Trophoblast cell (in vitro differentiated cells and primary cell): ENCODE results near the gene SEMA6A.

Source experiments
- DNase-seq, 2 donors: peaks; one replicate each; pipeline ENCODE4 v3.0.0-alpha.2; 2016
- H2AFZ ChIP-seq: 2 replicates; pipeline ENCODE4 v1.6.1; 2013; ENCODE audit warnings: low read length, moderate library complexity, mild to moderate bottlenecking; ENCODE audit not compliant: insufficient read depth, poor library complexity
- H2AK5ac ChIP-seq: 2 replicates; pipeline ENCODE4 v1.6.1; 2013; ENCODE audit warnings: mild to moderate bottlenecking, low read length
- H2BK120ac ChIP-seq: 2 replicates; pipeline ENCODE4 v1.6.1; 2013; ENCODE audit warnings: low read length, mild to moderate bottlenecking, moderate library complexity; ENCODE audit not compliant: insufficient read depth, poor library complexity
- H2BK12ac ChIP-seq: 2 replicates; pipeline ENCODE4 v1.6.1; 2013; ENCODE audit warnings: mild to moderate bottlenecking, low read length, moderate library complexity
- H2BK5ac ChIP-seq: 2 replicates; pipeline ENCODE4 v1.6.1; 2013; ENCODE audit warnings: low read length, low read depth, moderate library complexity, mild to moderate bottlenecking; ENCODE audit not compliant: poor library complexity
- H3K14ac ChIP-seq: 2 replicates; pipeline ENCODE4 v1.6.1; 2013; ENCODE audit warnings: mild to moderate bottlenecking, low read length
- H3K18ac ChIP-seq: 2 replicates; pipeline ENCODE4 v1.6.1; 2013; ENCODE audit warnings: mild to moderate bottlenecking, low read length
- H3K23ac ChIP-seq: 2 replicates; pipeline ENCODE4 v1.6.1; 2013; ENCODE audit warnings: low read length
- H3K27ac ChIP-seq: 2 replicates; pipeline ENCODE4 v1.5.1; 2013; ENCODE audit warnings: low read depth, mild to moderate bottlenecking, inconsistent platforms, low read length, moderate library complexity
- H3K27me3 ChIP-seq: 2 replicates; pipeline ENCODE4 v1.6.1; 2013; ENCODE audit warnings: inconsistent platforms, mild to moderate bottlenecking, low read length, moderate library complexity; ENCODE audit not compliant: insufficient read depth
- H3K36me3 ChIP-seq, 2 experiments: 1 replicate in 1 of 2; 2 replicates in 1 of 2; pipeline ENCODE4 v1.6.1; 2013; ENCODE audit warnings: low read length in 2 of 2, mild to moderate bottlenecking in 2 of 2, moderate library complexity in 1 of 2; ENCODE audit not compliant: insufficient read depth in 2 of 2, control insufficient read depth in 1 of 2
- H3K4ac ChIP-seq: 2 replicates; pipeline ENCODE4 v1.6.1; 2013; ENCODE audit warnings: low read depth, mild to moderate bottlenecking, low read length, moderate library complexity
- H3K4me1 ChIP-seq, 2 experiments: 1 replicate in 1 of 2; 2 replicates in 1 of 2; pipeline ENCODE4 v1.6.1; 2013; ENCODE audit warnings: low read length in 2 of 2, mild to moderate bottlenecking in 2 of 2, moderate library complexity in 1 of 2; ENCODE audit not compliant: insufficient read depth in 2 of 2, control insufficient read depth in 1 of 2
- H3K4me2 ChIP-seq: 2 replicates; pipeline ENCODE4 v1.6.1; 2013; ENCODE audit warnings: inconsistent platforms, mild to moderate bottlenecking, low read length, moderate library complexity
- H3K4me3 ChIP-seq: 2 replicates; pipeline ENCODE4 v1.5.1; 2013; ENCODE audit warnings: mild to moderate bottlenecking, low read depth, low read length, inconsistent platforms
- H3K79me1 ChIP-seq: one replicate; pipeline ENCODE4 v1.6.1; 2013; ENCODE audit warnings: low read length
- H3K79me2 ChIP-seq: 2 replicates; pipeline ENCODE4 v1.6.1; 2013; ENCODE audit warnings: low read length, mild to moderate bottlenecking; ENCODE audit not compliant: control insufficient read depth, insufficient read depth, poor library complexity
- H3K9ac ChIP-seq: 2 replicates; pipeline ENCODE4 v1.6.1; 2013; ENCODE audit warnings: mild to moderate bottlenecking, low read length
- H3K9me3 ChIP-seq: 2 replicates; pipeline ENCODE4 v1.6.1; 2013; ENCODE audit warnings: low read depth, mild to moderate bottlenecking, control low read depth, inconsistent platforms, low read length; ENCODE audit not compliant: insufficient read depth
- H4K12ac ChIP-seq: 2 replicates; pipeline ENCODE4 v1.6.1; 2013; ENCODE audit warnings: low read depth, mild to moderate bottlenecking, low read length, moderate library complexity
- H4K8ac ChIP-seq: 2 replicates; pipeline ENCODE4 v1.6.1; 2013; ENCODE audit warnings: low read depth, mild to moderate bottlenecking, low read length, moderate library complexity
- H4K91ac ChIP-seq: one replicate; pipeline ENCODE4 v1.6.1; 2013; ENCODE audit warnings: low read depth, mild to moderate bottlenecking, low read length, moderate library complexity
- WGBS: extraction: QIAGEN DNeasy Blood & Tissue Kit; methylation state at CpG from one replicate; pipeline ENCODE4 v1.1.7; 2013; ENCODE audit warnings: missing lambda C conversion rate; ENCODE audit not compliant: insufficient read length, insufficient coverage; ENCODE audit errors: extremely low coverage; 5-methylcytosine and 5-hydroxymethylcytosine counted together

The SEMA6A gene

DNA sequence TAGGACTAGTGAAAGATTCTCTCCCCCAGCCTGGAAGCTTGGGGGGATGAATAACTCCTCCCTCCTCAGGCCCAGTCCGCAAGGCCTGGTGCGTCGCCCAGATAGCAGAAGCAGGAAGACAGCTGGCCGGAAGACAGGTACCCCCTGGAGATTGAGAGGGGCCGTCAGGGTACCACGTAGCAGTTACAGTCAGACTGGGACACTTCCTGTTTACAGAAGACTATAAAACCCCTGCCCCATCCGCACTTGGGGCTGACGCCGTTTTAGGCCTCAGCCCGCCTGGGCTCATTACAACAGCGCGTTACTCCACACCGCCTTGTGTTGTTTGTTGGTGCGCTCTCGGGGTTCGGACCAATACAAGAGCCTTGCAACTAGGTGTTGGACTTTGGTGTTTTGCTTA, 15.4 kb downstream of the SEMA6A start:
- Histone ChIP-seq H2BK120ac (no peak overlapping the region), H4K8ac (no peak overlapping the region), H3K36me3 (peaks cover 5 to 10% of the 10 kb centered on the region in 2 experiments), H4K12ac (no peak overlapping the region), H3K79me2 (peaks cover 26% of the 10 kb centered on the region), H3K4ac (peak overlapping the region; percentile 85), H3K23ac (peak overlapping the region; percentile 83), H3K4me3 (no peak overlapping the region), H3K9me3 (no peaks in the 10 kb centered on the region), H3K79me1 (no peaks in the 10 kb centered on the region), H3K9ac (no peak overlapping the region), H3K4me2 (no peak overlapping the region), H3K27ac (no peak overlapping the region), H2AFZ (no peak overlapping the region), H2BK12ac (no peak overlapping the region), H3K4me1 (peaks cover 9 to 13% of the 10 kb centered on the region in 2 experiments), H4K91ac (no peak overlapping the region), H2AK5ac (no peak overlapping the region), H3K14ac (no peak overlapping the region), H2BK5ac (no peak overlapping the region), H3K18ac (no peak overlapping the region), H3K27me3 (no peaks in the 10 kb centered on the region)
- no CpG with 5 or more reads among the region's 16 CpGs for WGBS
- no peak for DNase-seq

DNA sequence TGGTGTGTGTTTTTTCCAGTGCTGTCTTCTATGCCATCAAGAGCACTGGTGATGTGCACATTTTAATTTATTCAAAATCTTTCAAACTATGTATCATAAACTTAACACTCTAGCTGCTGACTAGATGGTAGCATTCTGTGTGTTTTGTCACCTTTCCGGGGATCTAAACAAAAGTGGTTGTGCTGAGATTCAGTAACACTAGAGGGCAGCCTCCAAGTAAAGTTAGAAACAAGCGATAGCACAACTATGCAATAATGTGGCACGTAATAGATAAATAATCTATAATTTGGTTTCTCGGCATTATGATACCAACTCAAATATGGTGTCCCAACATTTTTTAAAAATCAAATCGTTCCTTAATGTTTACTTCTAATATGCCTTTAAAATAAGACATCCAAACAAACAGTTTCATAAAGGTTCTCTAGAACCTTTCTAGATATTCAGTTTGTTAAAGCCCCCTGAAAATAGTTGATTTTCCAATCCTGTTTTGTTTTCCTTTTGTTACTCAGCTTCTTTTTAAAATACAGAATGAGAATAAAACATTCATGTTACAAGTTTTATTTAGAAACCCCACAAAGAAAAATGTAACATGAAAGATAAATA, 16.9 kb downstream of the SEMA6A start:
- no peak overlapping the region for H3K4me3 ChIP-seq
- peak overlapping the region; percentile 66 for H3K4ac ChIP-seq
- no peak overlapping the region for H4K12ac ChIP-seq
- H3K4me1 ChIP-seq = peaks cover 9 to 13% of the 10 kb centered on the region in 2 experiments
- no peak overlapping the region for H3K14ac ChIP-seq
- H2AFZ ChIP-seq = no peak overlapping the region
- no peak overlapping the region for H2BK120ac ChIP-seq
- no peaks in the 10 kb centered on the region for H3K9me3 ChIP-seq
- no peak overlapping the region for H4K91ac ChIP-seq
- H3K27ac ChIP-seq = no peak overlapping the region
- DNase-seq = peak in 1 of 2 donors; percentile 53
- no peak overlapping the region for H2BK5ac ChIP-seq
- H3K18ac ChIP-seq = no peak overlapping the region
- H2BK12ac ChIP-seq = no peak overlapping the region
- H3K36me3 ChIP-seq = peaks cover 5 to 9% of the 10 kb centered on the region in 2 experiments
- H4K8ac ChIP-seq = no peak overlapping the region
- no peaks in the 10 kb centered on the region for H3K79me1 ChIP-seq
- H3K23ac ChIP-seq = no peak overlapping the region
- no CpG with 5 or more reads among the region's 5 CpGs for WGBS
- peaks cover 28% of the 10 kb centered on the region for H3K79me2 ChIP-seq
- no peak overlapping the region for H2AK5ac ChIP-seq
- no peaks in the 10 kb centered on the region for H3K27me3 ChIP-seq
- no peak overlapping the region for H3K4me2 ChIP-seq
- no peak overlapping the region for H3K9ac ChIP-seq

DNA sequence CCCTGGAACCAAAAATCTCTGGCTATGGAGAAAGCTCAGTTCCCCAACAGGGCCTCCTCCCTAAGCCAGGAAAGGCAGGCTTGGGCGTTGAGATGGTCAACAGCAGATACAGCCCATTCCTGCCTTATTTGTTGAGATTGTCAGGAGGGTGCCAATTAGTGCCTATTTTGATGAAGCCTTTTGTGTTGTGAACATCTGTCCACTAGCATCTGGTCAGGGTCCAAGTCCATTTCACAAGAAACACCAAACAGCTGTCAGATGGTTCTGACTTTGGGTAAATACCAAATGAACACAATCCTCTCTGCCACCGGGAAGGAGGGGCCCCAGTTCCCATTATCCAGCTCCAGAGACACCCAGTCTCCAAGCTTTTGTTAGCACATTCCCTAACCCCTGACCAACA, 19.9 kb downstream of the SEMA6A start:
- H4K8ac ChIP-seq = no peak overlapping the region
- no peak overlapping the region for H3K23ac ChIP-seq
- no peaks in the 10 kb centered on the region for H3K27me3 ChIP-seq
- H3K4ac ChIP-seq = peak overlapping the region; percentile 94
- H4K12ac ChIP-seq = no peak overlapping the region
- no peak overlapping the region for H3K18ac ChIP-seq
- no peak for DNase-seq
- no peak overlapping the region for H3K9ac ChIP-seq
- H2AFZ ChIP-seq = no peak overlapping the region
- peaks cover 5 to 11% of the 10 kb centered on the region in 2 experiments for H3K4me1 ChIP-seq
- WGBS = no CpG with 5 or more reads among the region's 2 CpGs
- no peak overlapping the region for H2BK120ac ChIP-seq
- no peaks in the 10 kb centered on the region for H3K9me3 ChIP-seq
- peaks cover 0 to 2% of the 10 kb centered on the region in 2 experiments for H3K36me3 ChIP-seq
- H3K14ac ChIP-seq = no peak overlapping the region
- no peak overlapping the region for H2BK12ac ChIP-seq
- peaks cover 24% of the 10 kb centered on the region for H3K79me2 ChIP-seq
- H2BK5ac ChIP-seq = no peak overlapping the region
- no peak overlapping the region for H4K91ac ChIP-seq
- no peak overlapping the region for H3K27ac ChIP-seq
- H3K79me1 ChIP-seq = no peaks in the 10 kb centered on the region
- no peak overlapping the region for H2AK5ac ChIP-seq
- H3K4me3 ChIP-seq = no peak overlapping the region
- no peak overlapping the region for H3K4me2 ChIP-seq

DNA sequence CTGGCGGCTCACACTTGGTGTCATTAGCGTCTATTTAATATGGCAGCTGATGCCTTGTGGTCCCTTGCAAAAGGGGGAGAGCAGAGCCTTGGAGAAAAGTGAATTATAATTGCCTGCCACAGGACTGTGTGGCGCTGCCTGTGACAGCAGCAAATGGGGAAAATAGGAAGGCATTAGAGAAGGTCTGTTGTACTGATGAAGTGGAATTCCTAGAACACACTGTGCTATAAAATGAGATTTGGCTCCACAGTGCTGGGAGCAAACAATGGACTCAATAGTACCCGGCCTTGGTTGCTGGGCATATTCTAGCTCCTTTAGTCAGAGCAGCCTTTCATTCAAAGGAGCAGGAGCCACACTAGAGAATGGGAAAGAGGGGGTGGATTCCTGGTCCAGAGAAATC, 21.3 kb downstream of the SEMA6A start:
- no peak overlapping the region for H2AFZ ChIP-seq
- H2BK120ac ChIP-seq = no peak overlapping the region
- H3K18ac ChIP-seq = no peak overlapping the region
- H2BK12ac ChIP-seq = no peak overlapping the region
- no peak overlapping the region for H2BK5ac ChIP-seq
- H3K27me3 ChIP-seq = no peaks in the 10 kb centered on the region
- H4K12ac ChIP-seq = no peak overlapping the region
- no peak overlapping the region for H4K8ac ChIP-seq
- H3K14ac ChIP-seq = no peak overlapping the region
- no peak overlapping the region for H2AK5ac ChIP-seq
- H3K36me3 ChIP-seq = no peaks in the 10 kb centered on the region
- no peaks in the 10 kb centered on the region for H3K9me3 ChIP-seq
- H3K4me3 ChIP-seq = no peak overlapping the region
- no CpG with 5 or more reads among the region's 4 CpGs for WGBS
- H3K23ac ChIP-seq = no peak overlapping the region
- H3K79me2 ChIP-seq = peaks cover 24% of the 10 kb centered on the region
- H3K79me1 ChIP-seq = no peaks in the 10 kb centered on the region
- H3K9ac ChIP-seq = no peak overlapping the region
- H3K27ac ChIP-seq = no peak overlapping the region
- H4K91ac ChIP-seq = no peak overlapping the region
- DNase-seq = no peak
- no peak overlapping the region for H3K4me2 ChIP-seq
- peaks cover 0 to 6% of the 10 kb centered on the region in 2 experiments for H3K4me1 ChIP-seq
- H3K4ac ChIP-seq = peak overlapping the region; percentile 71
